D721Med (cell line): ENCODE measurements around the gene MDGA2.

Experiments
- DNase-seq: peaks from one replicate; pipeline ENCODE4 v3.0.0; 2011; ENCODE audit warnings: low spot score; ENCODE audit not compliant: insufficient read length
- FAIRE-seq: peaks from 2 replicates; lab custom pipeline; 2011; peaks lifted over from hg19 to GRCh38; lab: Jason Lieb, UNC
- CTCF ChIP-seq: IDR thresholded peaks from 2 replicates; pipeline ENCODE4 v1.5.1; 2012; ENCODE audit warnings: mild to moderate bottlenecking, control low read depth; ENCODE audit not compliant: insufficient read depth; ENCODE audit errors: missing control alignments

Gene MDGA2

GRCh38 chr14:47332106-47332505 lies 343.3 kb downstream of the MDGA2 start:
- FAIRE-seq (no peak), DNase-seq (no peak)
- no peak for TF ChIP-seq CTCF

- no peak for TF ChIP-seq CTCF
- no peak for DNase-seq
- FAIRE-seq, result no peak
Observed at GRCh38 chr14:47328376-47328775, 347.0 kb downstream of the MDGA2 start.

GRCh38 chr14:47327336-47327735 lies 348.1 kb downstream of the MDGA2 start:
- DNase-seq, result no peak
- no peak for TF ChIP-seq CTCF
- FAIRE-seq, result no peak

- no peak for TF ChIP-seq CTCF
- DNase-seq, result no peak
- FAIRE-seq, result no peak
Observed at GRCh38 chr14:47322751-47323150, 352.7 kb downstream of the MDGA2 start.

- TF ChIP-seq CTCF, result no peak
- DNase-seq (no peak), FAIRE-seq (no peak)
Observed at GRCh38 chr14:47302121-47302520, 373.3 kb downstream of the MDGA2 start.

- DNase-seq (no peak), FAIRE-seq (no peak)
- TF ChIP-seq CTCF, result no peak
Observed at GRCh38 chr14:47300796-47301195, 374.6 kb downstream of the MDGA2 start.

- no peak for DNase-seq
- FAIRE-seq, result no peak
- TF ChIP-seq CTCF, result no peak
Observed at GRCh38 chr14:47297374-47297773, 378.0 kb downstream of the MDGA2 start.
